GM20000 (cell line): ENCODE results near the gene RASA1.

Source experiments
- DNase-seq: peaks from one replicate; pipeline ENCODE4 v3.0.0; 2012; ENCODE audit warnings: low spot score
- CTCF ChIP-seq: IDR thresholded peaks from 2 replicates; pipeline ENCODE4 v1.5.1; 2012; ENCODE audit warnings: mild to moderate bottlenecking, control low read depth; ENCODE audit errors: extremely low read depth, missing control alignments

The RASA1 gene

GRCh38 chr5:87382224-87382623 is 114.5 kb downstream of the RASA1 start:
- no peak for TF ChIP-seq CTCF
- DNase-seq = no peak

- no peak for TF ChIP-seq CTCF
- no peak for DNase-seq
Measured at GRCh38 chr5:87383216-87383615, 115.5 kb downstream of the RASA1 start.

- TF ChIP-seq CTCF = no peak
- no peak for DNase-seq
Measured at GRCh38 chr5:87385802-87386201, 118.1 kb downstream of the RASA1 start.

GRCh38 chr5:87388129-87388528 is 120.4 kb downstream of the RASA1 start:
- DNase-seq = no peak
- TF ChIP-seq CTCF = no peak

GRCh38 chr5:87389296-87390034 is 121.8 kb downstream of the RASA1 start:
- no peak for DNase-seq
- TF ChIP-seq CTCF = no peak

- TF ChIP-seq CTCF = no peak
- DNase-seq = no peak
Measured at GRCh38 chr5:87390075-87390474, 122.4 kb downstream of the RASA1 start.

- no peak for DNase-seq
Measured at GRCh38 chr5:87390576-87391199, 123.0 kb downstream of the RASA1 start.

More at GRCh38 chr5:87390576-87391199, 123.0 kb downstream of the RASA1 start:
- no peak for TF ChIP-seq CTCF
